NCI-H2107 treated with DMSO at 0.1 percent for 48 hours (cell line): ENCODE results near the gene FOXO1.
"Not testable (repeated sequence)": the region's sequence is repeated elsewhere in the genome, so short reads cannot be mapped to it uniquely, and the experiment has no call there.

Experiments used
- DNase-seq: peaks from one replicate; lab custom pipeline; 2025; ENCODE audit not compliant: unreplicated experiment; lab: John Stamatoyannopoulos, UW

FOXO1 gene

DNA sequence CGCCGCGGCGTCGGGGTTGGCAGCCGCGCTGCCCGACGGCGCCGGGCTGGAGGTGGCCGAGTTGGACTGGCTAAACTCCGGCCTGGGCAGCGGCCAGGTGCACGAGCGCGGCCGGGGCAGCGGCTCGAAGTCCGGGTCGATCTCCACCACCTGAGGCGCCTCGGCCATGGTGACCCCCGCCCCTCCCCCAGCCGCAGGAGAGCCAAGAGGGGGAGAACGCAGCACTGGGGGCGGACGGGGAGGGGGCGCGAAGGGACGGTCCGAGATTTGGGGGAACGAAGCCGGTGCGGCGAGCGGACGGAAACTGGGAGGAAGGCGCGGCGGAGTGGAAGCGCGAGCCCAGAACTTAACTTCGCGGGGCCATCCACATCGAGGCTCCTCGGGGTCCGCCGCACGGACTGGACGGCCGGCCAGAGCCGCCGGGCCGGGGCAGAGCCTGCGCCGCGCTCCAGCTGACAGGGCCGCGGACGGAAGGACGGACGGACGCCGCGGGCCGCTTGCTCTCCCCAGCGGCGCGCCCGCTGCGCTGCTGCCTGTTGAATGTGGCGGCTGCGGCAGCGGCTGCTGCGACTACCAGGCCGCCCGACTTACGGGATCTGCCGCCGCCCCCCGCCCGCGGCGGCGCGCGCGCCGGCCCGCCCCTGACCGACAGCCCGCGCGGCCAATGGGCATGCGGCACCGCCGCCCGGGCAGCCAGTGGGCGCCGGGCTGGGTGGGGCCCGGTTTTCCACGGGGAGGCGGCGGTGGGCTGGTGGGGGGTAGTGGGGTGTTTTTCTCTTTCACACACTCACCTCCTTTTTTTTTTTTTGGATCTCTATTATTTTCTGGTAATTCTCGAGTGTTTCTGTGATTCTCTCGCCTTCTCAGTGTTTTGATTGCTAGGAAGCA lies at the start of gene FOXO1:
Gene FOXO1 (minus strand): TSS at position 597 of the 888 bp plus-strand sequence. CDS start 429 bp downstream, at position 168.
- DNase-seq = peak; percentile 48

DNA sequence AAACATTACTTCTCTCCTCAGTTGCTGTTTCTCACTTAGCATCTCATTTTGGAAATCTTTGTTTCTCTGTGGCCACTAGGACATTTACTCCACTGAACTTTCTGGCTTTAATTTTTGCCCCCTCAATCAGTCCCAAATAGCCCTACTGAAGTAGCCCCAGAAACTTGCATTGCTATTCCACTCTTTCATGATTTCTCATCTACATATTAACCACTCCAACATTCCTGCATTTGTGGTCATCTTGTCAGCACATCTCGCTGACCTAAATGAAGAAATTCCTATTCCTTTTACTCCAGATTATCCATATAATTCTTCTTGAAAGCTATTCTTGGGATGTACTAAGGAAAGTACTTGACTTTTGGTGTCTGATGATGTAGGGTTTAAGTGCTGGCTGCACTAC lies 48.0 kb upstream of the FOXO1 start:
- DNase-seq = not testable (repeated sequence)

DNA sequence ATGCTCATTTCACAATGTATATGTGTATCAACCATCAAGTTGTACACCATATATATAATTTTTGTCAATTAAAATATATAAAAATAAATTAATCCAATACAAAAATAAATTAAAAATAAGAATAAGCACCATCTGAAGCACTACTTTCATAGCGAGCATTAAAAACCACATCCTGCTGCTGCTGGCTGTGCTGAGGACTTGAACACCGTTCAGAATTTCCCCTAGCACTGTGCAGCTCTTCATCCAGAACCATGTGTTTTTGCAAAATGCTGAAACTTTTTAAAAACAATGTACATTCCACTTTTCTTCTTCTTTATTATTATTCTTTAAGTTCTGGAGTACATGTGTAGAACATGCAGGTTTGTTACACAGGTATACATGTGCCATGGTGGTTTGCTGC lies 40.0 kb upstream of the FOXO1 start:
- no peak for DNase-seq

DNA sequence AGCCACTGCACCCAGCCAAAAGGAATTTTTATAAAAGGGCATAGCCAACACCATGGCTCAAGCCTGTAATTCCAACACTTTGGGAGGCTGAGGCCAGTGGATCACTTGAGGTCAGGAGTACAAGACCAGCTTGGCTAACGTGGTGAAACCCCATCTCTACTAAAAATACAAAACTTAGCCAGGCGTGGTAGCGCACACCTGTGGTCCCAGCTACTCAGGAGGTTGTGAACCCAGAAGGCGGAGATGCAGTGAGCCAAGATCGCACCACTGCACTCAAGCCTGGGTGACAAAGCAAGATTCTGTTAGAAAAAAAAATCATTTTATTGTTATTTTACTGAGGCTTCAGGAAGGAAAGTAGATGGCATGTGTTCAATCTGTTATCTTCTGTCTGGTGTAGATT lies 31.3 kb upstream of the FOXO1 start:
- DNase-seq = no peak

DNA sequence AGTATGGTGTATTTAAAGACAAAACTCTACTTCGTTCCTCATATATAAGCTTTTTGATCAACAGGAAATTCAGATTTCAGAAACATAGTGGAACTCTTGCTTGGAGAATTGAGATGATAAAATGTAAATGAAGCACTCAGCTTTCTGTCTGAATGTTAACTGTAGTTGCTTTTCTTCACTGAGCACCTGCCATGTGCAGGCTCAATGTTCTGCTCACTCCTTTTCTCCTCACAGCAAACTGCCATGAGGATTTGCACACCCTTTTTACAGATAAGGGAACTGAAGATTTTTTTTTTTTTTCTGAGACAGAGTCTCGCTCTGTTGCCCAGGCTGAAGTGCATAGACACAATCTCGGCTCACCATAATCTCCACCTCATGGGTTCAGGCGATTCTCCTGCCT lies 28.0 kb upstream of the FOXO1 start:
- DNase-seq = no peak

DNA sequence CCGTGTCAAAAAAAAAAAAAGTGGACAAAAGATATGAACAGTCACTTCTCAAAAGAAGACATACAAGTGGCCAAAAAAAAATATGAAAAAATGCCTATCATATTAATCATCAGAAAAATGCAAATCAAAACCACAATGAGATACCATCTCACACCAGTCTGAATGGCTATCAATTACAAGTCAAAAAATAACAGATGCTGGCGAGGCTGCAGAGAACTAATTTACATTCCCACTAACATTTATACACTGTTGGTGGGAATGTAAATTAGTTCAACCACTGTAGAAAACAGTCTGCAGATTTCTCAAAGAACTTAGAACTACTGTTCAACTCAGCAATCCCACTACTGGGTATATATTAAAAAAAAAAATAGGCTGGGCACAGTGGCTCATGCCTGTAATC lies 26.5 kb upstream of the FOXO1 start:
- DNase-seq = no peak

DNA sequence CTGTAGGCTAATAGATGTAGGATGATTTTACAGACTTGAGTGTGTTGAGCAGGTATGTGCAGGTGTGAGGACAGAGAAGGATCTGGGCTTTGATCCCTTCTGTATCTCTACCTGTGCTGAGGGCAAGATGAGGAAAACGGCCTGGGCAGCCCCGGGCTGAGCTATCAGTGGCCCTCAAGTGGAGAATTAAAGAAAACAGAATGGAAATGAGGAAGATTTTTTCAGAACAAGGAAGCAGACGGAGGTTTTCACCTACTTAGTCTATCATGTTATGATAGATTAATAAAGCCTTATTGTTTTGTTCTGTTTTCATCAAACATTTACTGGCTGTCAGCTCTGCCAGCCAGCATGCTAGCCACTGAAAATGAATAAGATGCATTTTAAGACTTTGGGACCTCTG lies 22.3 kb upstream of the FOXO1 start:
- no peak for DNase-seq

DNA sequence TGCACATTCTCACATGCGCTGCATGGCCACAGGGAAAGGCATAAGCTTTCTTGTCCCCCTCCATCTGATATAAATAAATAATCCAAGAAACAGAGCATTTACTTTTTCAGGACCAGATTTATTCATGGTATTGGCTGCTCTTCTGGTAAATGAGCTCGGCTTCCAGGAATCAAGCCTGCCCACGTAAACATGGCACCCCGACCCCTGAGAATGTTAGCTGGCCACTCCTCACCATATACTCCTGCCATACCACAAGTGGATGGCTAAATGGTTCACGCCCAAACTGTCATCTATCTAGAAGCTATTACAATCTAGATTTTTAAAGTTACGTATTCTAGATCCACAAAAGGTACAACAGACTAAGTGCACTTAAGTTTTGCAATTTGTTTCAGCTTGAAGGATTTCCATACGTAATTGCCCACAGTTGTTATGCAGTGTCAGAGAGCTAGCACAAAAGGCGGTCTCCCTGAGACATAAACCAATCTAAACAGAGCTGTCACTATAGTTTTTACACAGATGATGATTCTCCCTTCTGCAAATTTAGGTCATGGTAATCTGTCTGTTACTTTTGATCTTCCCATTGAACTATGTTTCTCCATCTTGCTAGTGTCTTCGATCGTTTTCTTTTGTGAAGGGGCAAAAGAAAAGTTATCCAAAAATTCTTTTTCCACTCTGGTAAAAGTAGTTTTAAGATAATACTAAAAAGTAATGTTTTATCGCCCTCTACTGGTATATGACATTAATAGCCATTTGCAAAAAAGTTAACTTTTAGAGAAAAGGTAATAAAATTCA lies 16.2 kb upstream of the FOXO1 start:
- no peak for DNase-seq

DNA sequence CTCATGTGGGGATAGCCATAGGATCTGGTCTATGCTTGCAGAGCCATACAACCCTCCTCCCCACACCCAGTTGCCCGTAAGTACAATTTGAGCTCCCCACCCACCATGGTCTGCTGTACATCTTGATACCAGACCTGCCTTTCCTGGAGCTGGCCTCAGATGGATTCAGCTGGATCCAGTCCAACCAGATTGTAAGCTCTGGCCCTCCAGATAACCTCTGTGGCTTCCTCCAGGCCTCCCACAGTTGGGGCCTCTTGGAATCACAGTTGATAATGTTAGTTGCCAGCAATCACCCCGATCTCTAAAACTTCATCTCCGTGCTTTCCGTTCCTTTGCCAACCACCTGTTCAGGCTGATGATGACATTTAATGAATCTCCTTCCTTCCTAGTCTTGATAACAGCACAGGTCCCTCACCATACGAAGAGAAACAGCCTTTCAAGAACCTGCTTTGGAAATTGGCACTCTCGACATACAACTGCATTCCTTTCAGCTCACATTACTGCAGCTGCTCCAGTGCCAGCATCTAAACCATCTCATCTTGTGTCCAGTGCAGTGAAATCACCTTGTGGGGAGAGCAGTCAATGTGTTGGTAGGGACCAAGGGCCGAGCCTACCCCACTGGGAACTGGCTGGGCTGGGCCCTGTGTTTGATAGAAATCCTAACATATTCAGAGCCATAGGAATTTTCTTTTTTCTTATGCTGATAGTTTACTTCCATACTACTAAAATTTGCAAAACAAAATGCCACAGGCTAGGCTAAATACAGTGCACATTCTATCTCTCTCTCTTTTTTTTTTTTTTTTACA lies 15.1 kb upstream of the FOXO1 start:
- no peak for DNase-seq

DNA sequence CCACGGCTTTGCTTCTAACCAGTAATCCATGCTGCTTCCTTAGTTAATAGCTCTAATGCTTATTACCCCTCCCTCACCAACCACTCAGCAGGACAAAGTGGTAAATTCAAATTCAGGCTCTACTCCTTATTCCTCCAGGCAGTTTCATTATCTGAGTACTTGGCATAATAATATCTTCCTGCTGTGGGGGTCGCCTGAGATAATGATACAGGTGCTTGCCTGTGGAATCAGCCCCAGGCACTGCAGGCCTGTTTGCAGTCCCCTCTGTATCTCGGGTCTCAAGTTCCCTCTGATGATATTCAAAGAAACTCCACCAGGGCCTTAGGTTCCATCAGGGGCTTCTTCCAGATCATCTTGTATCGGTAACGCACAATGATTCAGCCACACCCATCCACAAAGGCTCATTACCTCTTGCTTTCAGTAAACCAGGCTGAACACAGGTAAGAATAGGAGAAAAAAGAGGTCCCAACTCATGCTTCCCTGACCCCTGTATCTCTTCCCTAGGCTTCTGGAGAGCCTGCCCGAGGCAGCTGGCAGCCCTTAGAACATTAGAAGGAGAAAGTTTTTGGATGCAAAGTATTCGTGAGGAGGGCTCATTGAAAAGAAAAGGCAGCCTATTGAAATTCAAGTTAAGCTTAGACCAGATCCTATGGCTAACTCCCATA lies 14.3 kb upstream of the FOXO1 start:
- DNase-seq = no peak

DNA sequence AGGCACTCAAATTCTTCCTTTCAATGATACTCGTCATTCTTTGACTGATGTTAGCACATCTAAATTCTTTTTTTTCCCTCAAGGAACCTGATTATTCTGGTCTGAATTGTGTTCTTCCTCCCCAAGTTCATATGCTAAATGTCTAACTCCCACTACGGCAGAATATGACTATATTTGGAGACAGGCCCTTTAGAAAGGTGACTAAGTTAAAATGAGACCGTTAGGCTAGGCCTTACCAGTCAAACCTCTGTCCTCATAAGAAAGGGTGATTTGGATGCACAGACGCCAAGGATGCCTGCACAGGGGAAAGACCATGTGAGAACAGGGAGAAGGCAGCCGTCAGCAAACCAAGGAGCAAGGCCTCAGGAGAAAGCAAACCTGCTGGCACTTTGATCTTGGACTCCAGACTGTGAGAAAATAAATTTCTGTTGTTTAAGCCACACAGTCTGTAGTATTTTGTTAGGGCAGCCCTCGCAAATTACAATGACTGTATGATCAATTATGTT lies 13.1 kb upstream of the FOXO1 start:
- DNase-seq = no peak

DNA sequence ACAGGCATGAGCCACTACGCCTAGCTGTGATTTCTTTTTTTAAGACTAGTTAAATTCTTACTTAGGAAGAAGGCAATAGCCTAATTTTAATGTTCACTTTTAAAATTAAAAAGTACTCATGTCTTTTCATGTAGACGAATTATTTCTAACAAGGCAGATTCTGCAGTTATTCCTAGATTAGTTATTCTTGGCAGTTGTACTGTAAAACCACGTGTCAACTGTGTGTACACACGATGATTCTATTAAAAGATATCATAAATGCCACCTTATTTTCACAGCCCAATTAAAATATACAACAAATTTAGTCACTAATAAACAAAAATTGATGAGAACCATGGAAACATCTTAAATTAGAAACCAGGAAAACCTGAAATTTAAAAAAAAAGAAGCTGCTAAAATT lies 10.6 kb upstream of the FOXO1 start:
- no peak for DNase-seq

DNA sequence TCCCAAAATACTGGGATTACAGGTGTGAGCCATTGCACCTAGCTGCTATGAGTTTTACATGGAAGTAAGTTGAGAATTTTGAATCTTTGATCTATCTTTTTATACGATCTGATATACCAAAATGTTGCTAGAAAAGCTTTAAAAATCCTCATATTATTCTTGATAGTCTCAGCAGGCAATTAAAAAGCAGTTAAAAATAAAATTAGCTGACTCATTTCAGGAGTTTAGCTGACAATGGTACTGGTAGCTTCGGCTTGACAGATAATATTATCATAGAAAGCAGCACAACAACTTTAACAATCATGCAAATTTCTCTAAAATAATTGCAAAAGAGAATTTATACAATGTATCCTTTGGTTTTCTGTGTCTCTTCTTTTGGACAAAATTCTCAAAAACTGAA lies 9.6 kb upstream of the FOXO1 start:
- no peak for DNase-seq

DNA sequence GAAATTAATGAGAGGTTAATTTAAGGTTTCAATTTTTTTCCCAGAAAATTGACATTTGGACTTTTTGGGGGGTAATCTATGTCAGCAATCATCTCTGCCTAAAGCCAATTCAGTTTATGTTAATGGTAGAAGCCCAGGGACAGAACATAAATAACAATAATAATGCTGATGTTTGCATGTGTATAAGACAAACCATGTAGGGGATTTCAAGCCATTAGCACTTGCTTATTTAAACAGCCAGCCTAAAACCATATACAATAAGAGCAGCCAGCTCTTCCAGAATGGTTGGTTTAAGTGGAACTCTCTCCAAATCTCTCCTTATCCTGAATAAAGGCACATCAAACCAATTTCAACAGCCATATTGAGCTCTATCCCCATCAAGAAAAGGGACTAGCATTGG lies 7.0 kb upstream of the FOXO1 start:
- no peak for DNase-seq

DNA sequence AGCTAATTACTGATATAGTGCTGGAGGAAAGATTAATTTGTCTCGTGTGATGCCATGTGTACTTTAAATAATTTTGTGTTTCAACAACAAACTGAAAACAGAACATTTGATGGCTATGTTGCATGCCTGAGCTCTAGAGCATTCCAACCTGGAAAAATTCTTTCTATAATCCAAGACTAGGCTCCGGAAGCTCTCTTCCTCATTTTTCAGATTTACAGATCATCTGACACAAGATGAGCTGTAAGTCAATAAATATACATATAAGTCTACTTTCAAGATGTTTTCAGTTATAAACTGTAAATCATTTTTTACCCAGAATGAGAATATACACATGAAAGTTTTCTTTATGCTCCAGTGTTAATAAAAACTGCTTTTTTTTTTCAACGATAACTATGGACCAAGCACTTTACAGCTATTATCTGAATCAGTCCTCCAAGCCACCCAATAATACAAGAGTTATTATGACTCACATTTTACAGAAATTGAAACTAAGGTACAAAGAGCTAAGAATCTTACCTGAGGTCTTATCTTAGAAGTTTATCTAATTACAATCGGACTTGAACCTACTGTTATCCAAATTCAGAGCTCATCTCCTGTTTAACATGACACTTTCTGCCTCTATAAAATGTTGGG lies 6.4 kb upstream of the FOXO1 start:
- DNase-seq = peak; percentile 60

DNA sequence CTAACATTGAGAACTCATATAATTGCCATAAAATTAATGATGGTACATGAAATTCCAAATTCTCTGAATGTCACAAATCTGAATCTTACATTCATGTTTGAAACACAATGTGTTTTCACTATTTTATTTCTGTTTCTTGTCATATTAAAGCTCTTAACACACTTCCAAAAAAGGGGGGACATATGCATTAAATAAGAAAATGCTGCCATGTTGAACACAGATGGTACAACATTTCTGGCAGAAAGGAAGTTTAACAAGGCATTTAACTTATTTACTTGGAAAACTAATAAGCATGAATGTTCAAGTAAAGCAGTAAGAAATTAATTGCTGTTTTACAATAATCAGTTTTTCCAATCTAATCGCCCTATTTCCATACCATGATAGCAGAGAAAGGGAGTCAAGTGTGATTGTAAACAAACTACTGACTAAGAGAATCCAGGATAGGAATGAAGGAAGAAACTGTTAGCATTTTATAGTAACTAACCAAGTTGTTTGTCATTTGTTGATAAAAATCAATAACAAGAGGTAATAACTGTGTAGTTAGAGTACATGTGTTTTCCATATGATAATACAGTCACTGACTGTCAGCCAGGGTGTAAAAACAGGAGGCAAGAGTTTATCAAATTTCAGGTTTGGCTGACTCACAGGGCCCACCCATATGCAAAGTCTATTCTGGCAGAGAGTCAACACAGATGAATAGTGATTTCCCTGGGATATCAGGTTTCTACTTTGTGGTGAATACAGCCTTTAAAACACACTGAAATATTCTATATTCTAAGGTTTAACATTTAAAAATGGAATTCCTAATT lies 5.7 kb upstream of the FOXO1 start:
- peak; percentile 73 for DNase-seq

DNA sequence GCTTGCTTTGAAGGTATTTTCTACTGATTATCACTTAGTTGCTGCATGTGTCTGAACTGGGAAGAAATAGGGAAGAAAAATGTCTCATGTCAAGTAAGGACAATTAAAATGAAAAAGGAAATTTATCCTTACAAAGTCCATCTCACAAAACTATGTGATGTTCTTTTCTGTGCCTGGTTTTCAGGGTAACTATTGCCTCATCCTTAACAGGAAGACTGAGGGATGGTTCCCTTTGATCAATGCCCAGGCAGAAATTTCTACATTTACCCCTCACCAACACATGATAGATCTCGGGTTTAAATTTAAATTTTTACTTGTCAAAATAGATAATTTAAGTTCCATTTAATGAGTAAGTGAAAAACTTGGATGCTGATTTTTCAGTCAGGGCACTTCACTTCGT lies 3.9 kb upstream of the FOXO1 start:
- DNase-seq = no peak

DNA sequence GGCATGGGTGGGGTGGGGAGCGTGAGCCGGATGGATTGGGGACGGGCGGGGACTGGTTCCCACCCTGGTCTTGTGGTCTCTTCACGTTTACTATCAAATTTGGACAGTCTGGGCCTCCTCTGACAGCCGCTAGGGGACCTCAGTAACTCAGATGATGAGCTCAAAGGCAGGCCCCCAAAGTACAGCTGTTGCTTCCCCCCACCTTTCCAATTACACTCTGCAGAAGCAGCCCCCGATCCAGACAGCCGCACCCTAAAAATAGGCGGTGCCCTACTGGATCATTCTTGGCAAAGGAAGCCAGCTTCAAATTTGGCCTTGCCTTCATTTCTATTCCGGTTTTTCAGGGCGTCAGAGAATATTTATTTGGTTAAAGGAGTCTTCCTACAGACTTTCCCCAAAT lies 1.9 kb upstream of the FOXO1 start:
- no peak for DNase-seq

DNA sequence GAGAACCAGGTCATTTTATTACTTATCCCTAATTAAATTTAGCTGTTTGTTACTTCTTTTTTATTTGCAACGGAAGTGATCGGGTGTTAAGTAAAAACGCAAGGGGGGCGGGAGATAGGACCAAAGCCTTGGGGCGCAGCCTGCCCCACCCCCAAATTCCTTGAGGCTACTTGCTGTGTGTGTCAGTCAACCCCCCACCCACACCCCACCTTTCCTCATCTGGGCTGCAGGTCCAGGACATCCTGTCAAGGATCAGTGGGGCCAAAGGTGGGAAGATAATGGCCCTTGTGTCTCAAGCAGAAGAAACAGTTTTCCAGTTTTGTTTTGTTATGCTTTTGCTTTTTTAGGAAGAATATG lies 1.2 kb upstream of the FOXO1 start:
- DNase-seq = no peak
